Esophagus squamous epithelium (tissue), 4 donors: ENCODE results near the gene FA2H.

Source experiments
- CTCF ChIP-seq, 6 experiments: fragments of 450-650 bp in 4 of 6; fragments of 200-600 bp in 2 of 6; sonication (generic) in 2 of 6; IDR thresholded peaks; one replicate each; pipeline ENCODE4 v1.5.1; 2016 to 2019; ENCODE audit warnings: antibody characterized with exemption in 6 of 6, mild to moderate bottlenecking in 4 of 6, moderate library complexity in 4 of 6
- POLR2A ChIP-seq, 4 donors: fragments of 450-650 bp; IDR thresholded peaks; one replicate each; pipeline ENCODE4 v1.6.1; 2017; ENCODE audit warnings: antibody characterized with exemption in 4 of 4, mild to moderate bottlenecking in 4 of 4, moderate library complexity in 3 of 4

- TF ChIP-seq CTCF (IDR thresholded peaks at IDR 0.05) (no peak), POLR2A (IDR thresholded peaks at IDR 0.05) (no peak)
These were observed 37.3 kb upstream of the FA2H start for GRCh38 chr16:74811911-74812310.
